ENCODE data around the gene IRAK1BP1.
"Not testable (repeated sequence)": the region's sequence is repeated elsewhere in the genome, so short reads cannot be mapped to it uniquely, and the experiment has no call there.

The IRAK1BP1 gene

DNA sequence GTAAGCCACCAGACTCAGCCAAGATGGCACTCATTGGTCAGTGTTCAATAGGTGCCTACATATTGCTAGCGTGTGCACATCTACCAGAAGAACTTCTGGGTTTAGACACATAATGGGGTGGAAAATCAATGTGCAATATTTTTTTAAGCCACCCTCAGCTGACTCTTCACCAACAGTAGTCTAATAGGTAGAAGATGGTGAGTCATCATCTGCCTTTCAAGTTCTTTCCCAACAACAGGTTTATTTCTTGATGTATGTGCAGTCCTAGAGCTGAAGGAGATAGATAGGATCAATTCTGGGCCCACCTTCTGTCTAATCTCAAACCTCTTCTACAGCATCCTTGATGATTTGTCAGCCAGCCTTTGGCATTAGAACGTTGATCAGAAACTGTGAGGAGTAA is 41.3 kb downstream of the IRAK1BP1 start:
- no peak for DNase-seq

DNA sequence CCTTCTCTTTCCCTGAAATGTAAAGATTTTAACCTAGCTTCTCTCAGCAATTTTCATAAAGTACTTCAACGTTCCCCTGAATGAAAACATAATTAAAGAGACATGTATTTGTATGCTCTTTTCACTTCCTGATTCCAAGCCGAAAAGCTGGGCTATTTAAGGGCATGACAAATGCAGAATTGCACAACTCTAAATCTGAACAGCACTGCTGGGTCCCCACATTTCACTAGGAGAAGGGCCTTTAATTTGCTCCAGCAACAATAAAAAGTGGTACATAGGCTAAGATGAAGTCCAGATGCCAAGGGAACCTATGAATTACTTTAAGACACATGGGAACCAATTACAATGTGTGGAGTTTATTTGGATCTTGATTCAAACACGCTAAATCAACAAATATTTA is 42.0 kb downstream of the IRAK1BP1 start:
- no peak for DNase-seq

DNA sequence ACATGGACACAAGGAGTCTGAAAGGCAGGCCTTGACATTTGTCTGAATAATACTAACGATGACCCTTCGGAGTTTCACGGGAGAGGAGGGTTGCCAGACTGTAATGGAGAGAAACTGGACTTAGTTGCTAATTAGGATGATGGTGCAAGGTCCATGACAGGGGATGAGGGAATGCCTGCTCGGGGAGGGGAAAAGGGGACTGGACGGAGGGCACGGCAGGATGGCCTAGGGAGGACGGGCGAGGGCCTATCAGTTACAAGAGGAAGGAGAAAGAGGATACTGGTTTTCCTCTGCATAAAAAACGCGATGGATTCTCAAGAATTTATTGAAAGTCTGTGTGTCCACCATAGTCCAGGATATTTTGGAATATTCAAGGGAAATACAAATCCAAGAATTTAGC is 42.7 kb downstream of the IRAK1BP1 start:
- no peak for DNase-seq

DNA sequence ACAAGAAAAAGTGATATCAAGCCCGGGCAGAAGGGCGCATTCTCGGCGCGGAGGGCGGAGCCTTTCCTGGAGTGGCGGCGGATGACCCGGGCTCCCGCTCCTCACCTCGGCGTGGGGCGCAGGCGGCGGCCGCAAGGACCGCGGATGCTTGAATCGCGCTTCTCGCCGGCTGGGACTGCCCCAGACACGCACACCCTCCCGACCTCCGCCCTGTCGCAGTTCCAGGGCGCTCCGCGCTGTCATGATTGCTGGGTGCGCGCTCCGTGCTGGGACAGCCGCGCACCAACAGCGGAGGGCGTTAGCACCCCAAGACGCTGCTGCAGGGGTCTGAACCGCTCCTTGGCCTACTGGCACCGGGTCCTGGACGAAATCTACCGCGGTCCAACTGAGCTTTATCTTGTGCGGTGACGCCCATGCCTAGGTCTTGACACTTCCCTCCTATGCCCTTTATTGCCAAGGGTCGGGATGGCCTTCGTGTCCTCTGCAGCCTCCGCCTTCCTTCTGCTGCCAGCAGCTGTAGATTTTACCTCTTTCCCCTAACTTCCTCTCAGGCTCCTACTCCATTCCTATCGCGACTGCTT is 43.3 kb downstream of the IRAK1BP1 start:
- no peak for DNase-seq

DNA sequence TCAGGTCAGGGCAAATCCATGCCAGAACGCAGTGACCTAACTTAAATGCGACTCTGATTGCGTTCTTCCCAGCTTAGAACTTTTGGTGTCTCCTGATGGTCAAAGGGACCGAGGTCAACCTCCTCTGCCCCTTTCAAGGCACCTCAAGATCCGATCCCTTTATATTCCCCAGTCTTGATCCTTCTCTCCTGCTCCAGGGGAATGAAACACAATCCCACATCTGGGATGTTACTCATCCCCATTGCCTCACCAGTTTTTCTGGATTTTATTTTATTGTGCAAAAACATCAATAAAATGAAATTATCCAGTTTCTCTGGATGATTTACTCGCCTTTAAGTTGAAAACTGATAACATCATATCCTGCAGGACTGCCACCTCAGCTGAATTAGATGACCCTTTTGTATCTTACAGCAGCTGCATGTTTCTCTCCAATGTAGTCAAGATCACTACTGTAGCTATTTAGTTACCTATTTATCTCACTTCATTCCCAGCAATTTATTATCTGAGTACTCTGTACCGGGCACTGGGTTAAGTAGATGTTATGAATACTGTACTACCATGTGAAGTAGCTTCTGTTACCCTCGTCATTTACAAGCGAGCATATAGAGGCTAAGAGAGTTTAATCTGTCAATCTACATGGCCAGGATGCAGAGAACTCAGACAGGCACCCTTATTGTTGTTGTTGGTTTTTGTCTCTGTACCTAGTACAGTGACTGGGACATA is 44.0 kb downstream of the IRAK1BP1 start:
- no peak for DNase-seq

DNA sequence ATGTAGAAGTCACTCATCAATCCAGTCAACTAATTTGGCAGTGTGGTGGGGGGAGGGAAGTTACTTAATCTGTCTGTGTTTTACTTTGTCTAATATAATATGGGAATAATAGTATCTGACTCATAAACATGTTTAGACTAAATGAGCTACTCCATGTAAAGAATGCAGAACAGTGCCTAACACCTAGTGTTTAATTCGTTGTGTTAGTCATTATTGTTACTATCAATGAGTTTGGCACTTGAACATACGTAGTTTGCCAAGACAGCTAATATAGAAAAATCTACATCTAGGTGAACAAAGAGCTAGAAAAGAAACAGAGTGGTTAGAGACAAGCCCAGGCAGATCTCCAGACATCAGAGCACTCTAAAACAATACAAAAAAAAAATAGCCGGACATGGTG is 49.1 kb downstream of the IRAK1BP1 start:
- DNase-seq = no peak

DNA sequence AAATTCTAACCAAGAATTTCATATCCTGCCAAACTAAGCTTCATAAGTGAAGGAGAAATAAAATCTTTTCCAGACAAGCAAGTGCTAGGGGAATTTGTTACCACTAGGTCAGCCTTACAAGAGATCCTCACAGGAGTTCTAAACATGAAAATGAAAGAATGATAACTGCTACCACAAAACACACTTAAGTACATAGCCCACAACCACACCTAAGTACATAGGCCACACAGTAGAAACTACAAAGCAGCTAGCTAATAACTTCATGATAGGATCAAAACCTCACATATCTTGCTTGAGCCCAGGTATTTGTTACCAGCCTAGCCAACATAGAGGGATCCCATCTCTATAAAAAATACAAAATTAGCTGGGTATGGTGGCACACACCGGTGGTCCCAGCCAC is 50.4 kb downstream of the IRAK1BP1 start:
- no peak for DNase-seq

DNA sequence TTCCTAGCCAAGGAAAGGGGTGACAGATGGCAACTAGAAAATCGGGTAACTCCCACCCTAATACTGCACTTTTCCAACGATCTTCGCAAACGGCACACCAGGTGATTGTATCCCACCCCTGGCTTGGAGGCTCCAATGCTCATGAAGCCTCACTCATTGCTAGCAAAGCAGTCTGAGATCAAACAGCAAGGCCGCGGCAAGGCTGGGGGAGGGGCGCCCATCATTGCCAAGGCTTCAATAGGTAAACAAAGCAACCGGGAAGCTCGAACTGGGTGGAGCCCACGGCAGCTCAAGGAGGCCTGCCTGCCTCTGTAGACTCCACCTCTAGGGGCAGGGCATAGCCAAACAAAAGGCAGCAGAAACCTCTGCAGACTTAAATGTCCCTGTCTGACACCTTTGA is 53.8 kb downstream of the IRAK1BP1 start:
- DNase-seq = not testable (repeated sequence)

DNA sequence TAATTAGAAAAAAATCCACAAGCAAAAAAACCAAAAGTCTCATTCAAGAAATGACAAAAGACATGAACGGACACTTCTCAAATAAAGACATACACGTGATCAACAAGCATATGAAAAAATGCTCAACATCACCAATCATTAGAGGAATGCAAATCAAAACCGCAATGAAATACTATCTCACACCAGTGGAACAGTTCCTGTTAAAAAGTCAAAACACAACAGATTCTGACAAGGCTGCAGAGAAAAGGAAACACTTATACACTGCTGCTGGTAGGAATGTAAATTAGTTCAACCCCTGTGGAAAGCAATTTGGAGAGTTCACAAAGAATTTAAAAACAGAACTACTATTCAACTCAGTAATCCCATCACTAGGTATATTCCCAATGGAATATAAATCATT is 58.0 kb downstream of the IRAK1BP1 start:
- no peak for DNase-seq

DNA sequence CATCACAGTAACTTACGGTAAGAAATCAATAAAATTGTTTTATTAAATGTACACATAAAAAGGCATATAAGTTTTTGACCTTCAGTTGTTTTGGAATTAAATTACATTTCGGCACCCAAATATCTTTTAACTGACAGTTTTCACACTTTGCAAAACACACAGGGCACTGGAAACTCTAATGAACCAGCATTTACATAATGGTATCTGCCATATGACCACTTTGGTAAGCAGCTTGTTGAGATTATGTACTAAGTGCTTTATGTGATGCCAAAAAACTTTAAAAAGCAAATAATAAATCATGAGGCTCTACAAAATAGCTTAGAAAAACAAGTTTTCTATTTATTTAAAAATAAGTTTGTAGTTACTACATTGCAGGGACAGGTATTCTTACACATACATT is 68.2 kb downstream of the IRAK1BP1 start:
- DNase-seq = no peak

DNA sequence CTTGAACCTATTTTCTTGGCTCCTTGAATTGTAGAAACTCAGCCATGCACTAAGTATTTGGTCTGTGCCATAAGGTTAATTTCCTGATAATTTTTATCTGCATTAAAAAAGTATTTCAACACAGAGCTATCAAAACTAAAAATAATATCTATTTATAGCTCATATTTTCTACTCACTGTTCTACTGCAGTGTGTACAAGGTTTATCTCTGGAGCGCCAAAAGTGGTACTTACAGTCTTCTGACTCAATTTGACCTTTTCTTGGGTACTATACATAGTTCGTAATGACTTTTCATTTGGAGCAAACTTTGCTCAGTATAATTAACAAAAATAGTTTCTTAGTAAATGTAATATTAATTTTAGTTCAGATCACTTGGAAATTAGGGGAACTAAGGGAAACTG is 69.2 kb downstream of the IRAK1BP1 start:
- no peak for DNase-seq

DNA sequence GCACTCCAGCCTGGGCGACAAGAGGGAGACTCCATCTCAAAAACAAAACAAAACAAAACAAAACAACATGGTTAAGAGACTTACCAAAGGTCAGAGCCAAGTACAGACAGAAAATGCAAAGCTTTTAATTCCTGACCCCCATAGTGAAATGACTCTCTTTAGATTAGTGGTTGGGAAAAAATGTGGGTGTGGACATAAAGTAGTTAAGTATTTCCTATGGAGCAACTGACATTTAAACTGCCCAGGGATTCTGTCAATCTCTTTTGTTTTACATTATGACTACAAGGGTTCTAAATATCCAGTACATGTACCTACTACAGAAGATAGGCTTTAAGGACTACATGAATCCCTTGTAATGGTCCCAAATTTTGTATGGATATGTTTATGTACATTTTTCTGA is 75.1 kb downstream of the IRAK1BP1 start:
- no peak for DNase-seq

DNA sequence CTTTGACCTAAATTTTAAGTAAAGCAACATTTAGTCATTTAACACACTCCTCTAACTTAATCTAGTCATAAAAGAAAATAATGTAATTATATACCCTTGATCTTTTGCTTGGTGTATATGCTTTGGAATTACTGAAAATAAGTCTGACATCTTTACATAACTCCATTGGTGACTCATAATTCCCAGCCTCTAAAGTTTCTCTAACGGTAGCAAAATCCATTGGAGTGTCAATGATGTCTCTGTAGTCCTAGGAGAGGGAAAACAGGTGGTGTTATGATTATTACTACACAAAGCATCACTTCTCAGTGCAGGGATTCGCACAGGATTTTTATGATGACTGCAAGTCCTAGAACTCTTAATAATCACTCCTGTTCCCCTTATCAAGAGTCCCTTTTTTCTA is 80.2 kb downstream of the IRAK1BP1 start:
- DNase-seq = no peak

DNA sequence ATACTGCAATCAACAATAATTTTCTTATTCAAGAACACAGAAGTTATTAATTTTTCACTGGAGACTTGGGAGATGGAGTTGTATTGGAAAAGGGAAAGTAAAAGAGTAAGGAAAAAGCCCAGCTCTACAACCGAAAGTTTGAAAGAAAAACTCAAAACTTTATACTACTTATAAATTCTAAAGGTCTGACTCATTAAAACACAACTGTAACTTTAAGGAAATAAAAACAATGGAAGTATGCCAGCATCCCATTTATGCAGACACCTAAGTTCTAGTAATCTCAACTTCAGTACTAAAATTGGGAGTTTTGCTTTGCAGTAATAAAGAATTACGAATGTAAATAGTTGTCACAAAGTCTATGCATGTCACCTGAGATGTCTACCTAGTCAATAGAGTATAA is 80.6 kb downstream of the IRAK1BP1 start:
- DNase-seq = no peak

DNA sequence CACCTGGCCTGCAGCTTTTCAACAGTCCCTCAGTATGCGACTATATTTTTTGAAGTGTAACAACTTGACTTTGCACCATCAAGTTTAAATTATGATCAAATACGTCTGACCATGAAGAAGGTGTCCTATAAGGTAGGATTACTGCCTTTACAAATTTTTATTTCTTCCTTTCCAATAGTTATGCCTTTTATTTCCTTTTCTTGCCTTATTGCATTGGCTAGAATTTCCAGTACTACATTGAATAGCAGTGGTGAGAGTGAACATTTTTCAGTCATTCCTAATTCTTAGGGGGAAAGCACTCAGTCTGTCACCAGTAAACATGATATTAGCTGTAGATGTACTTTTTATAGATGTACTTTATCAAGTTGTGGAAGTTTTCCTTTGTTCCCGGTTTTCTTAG is 81.4 kb downstream of the IRAK1BP1 start:
- no peak for DNase-seq

DNA sequence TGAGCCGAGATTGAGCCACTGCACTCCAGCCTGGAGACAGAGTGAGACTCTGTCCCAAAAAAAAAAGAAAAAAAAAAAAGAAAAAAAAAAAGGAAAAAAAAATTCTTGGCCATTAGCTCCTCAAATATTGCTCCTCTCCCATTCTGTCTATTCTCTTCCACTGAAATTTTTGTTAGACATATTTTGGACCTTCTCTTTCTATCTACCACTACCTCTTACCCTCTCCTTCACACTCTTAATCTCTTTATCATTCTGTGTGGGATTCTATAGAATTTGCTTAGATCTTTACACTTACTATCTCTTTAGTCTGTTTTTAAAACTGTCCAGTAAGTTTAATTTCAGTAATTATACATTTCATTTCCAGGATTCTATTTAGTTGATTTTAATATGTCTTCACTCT is 85.0 kb downstream of the IRAK1BP1 start:
- DNase-seq = no peak
